H1 (cell line): ENCODE results near the gene ZNF536. TPM values are rescaled to one million over a fixed set of nuclear protein-coding genes. Genes with fewer than 3 reads are reported as not detected.

Source experiments
- KDM5A ChIP-seq: fragments of 200-600 bp; IDR thresholded peaks from 2 replicates; pipeline ENCODE4 v1.7.1; 2012; ENCODE audit warnings: mild to moderate bottlenecking, low read length, inconsistent platforms, mixed read lengths
- RAD21 ChIP-seq, 2 experiments: IDR thresholded peaks in 1 of 2; conservative IDR thresholded peaks in 1 of 2; 2 replicates each; pipeline ENCODE4 v1.6.1; 2011; ENCODE audit warnings: low read depth in 2 of 2, low read length in 2 of 2, improper control_type of control experiment in 1 of 2, inconsistent platforms in 1 of 2, mild to moderate bottlenecking in 1 of 2, moderate library complexity in 1 of 2
- RFX5 ChIP-seq: IDR thresholded peaks from 2 replicates; pipeline ENCODE4 v1.6.1; 2011; ENCODE audit warnings: low read depth, low read length, improper control_type of control experiment, borderline replicate concordance
- SAP30 ChIP-seq: fragments of 300-600 bp; sonication (generic); IDR thresholded peaks from 2 replicates; pipeline ENCODE4 v1.7.1; 2012; ENCODE audit warnings: low read length, moderate library complexity, mild to moderate bottlenecking, inconsistent platforms; ENCODE audit not compliant: insufficient read depth, insufficient replicate concordance
- SIN3A ChIP-seq, 2 experiments: IDR thresholded peaks in 1 of 2; conservative IDR thresholded peaks in 1 of 2; 2 replicates each; pipeline ENCODE4 v1.6.1; 2011 to 2012; ENCODE audit warnings: low read length in 2 of 2, improper control_type of control experiment in 1 of 2, low read depth in 1 of 2, mild to moderate bottlenecking in 1 of 2
- TBP ChIP-seq: IDR thresholded peaks from 2 replicates; pipeline ENCODE4 v1.6.1; 2011; ENCODE audit warnings: low read depth, low read length, improper control_type of control experiment
- polyA plus RNA-seq, 7 experiments: library from polyadenylated mRNA; depleted of rRNA in 3 of 7; stranded (reverse) in 5 of 7; unstranded in 2 of 7; fragments of >200 nt in 5 of 7; fragments of 200-250 nt in 2 of 7; gene quantifications; 1 replicate in 5 of 7; 2 replicates in 1 of 7; 4 replicates in 1 of 7; pipeline versions ENCODE4 v1.2.1 to v1.2.3, GENCODE V29; 2011 to 2013; ENCODE audit warnings: missing spikeins in 2 of 7, mixed read lengths in 2 of 7
- total RNA-seq: library from RNA; stranded (reverse); fragmentation: NEBNext Ultra II Directional; extraction: Animal tissue kit (Norgen Biotek cat#: 25700); gene quantifications from 2 replicates; pipeline ENCODE4 v1.2.1, GENCODE V29; 2021

ZNF536 gene
- total and polyA plus RNA-seq, 2 of the 8 experiments (the other 6 are each of a cell fraction or from before 2014, with no cell fraction given) = 0.09 to 0.11 TPM

- no peak for TF ChIP-seq RAD21 (IDR thresholded peaks at IDR 0.05 in 1 of 2, conservative IDR thresholded peaks at IDR 0.05 in 1 of 2; ENCODE audit: low read depth in 2 of 2, low read length in 2 of 2)
- no peak for TF ChIP-seq RFX5
- TF ChIP-seq SAP30 = no peak
- TF ChIP-seq SIN3A (conservative IDR thresholded peaks at IDR 0.05 in 1 of 2, IDR thresholded peaks at IDR 0.05 in 1 of 2; ENCODE audit: low read depth in 1 of 2, low read length in 2 of 2) = no peak
- TF ChIP-seq KDM5A = no peak
- TF ChIP-seq TBP = no peak
Measured at GRCh38 chr19:30353394-30353945, 18.7 kb upstream of the ZNF536 start (continued).
